Neuronal stem cell (in vitro differentiated cells): ENCODE measurements around the gene TMPRSS5.

Source experiments
- DNase-seq: peaks from one replicate; pipeline ENCODE4 v3.0.0-alpha.2; 2013; ENCODE audit warnings: low spot score
- H2AFZ ChIP-seq: one replicate; pipeline ENCODE4 v1.6.1; 2013; ENCODE audit warnings: mild to moderate bottlenecking, low read length, inconsistent platforms
- H2AK5ac ChIP-seq: 2 replicates; pipeline ENCODE4 v1.6.1; 2013; ENCODE audit warnings: low read depth, mild to moderate bottlenecking, inconsistent platforms, low read length, moderate library complexity, mixed read lengths
- H2BK120ac ChIP-seq: 2 replicates; pipeline ENCODE4 v1.6.1; 2013; ENCODE audit warnings: low read depth, mild to moderate bottlenecking, inconsistent platforms, low read length, moderate library complexity, mixed read lengths
- H2BK12ac ChIP-seq: one replicate; pipeline ENCODE4 v1.6.1; 2013; ENCODE audit warnings: low read length, inconsistent platforms
- H2BK15ac ChIP-seq: 2 replicates; pipeline ENCODE4 v1.6.1; 2013; ENCODE audit warnings: mild to moderate bottlenecking, low read length, inconsistent platforms, mixed read lengths
- H2BK5ac ChIP-seq: one replicate; pipeline ENCODE4 v1.6.1; 2013; ENCODE audit warnings: inconsistent platforms, mild to moderate bottlenecking, low read length, moderate library complexity
- H3K14ac ChIP-seq: one replicate; pipeline ENCODE4 v1.6.1; 2013; ENCODE audit warnings: low read length, inconsistent platforms
- H3K18ac ChIP-seq: 2 replicates; pipeline ENCODE4 v1.6.1; 2013; ENCODE audit warnings: low read length, inconsistent platforms
- H3K23ac ChIP-seq: 2 replicates; pipeline ENCODE4 v1.6.1; 2013; ENCODE audit warnings: low read depth, mild to moderate bottlenecking, mixed read lengths, low read length, inconsistent platforms; ENCODE audit not compliant: poor library complexity
- H3K27ac ChIP-seq: replicated peaks from 3 replicates; pipeline ENCODE4 v1.5.1; 2013; ENCODE audit warnings: low read length, inconsistent platforms
- H3K27me3 ChIP-seq, 3 experiments: 2 replicates each; pipeline ENCODE4 v1.6.1; 2013; ENCODE audit warnings: low read length in 3 of 3, mild to moderate bottlenecking in 2 of 3, inconsistent platforms in 1 of 3, low read depth in 1 of 3, mixed read lengths in 1 of 3, moderate library complexity in 1 of 3; ENCODE audit not compliant: control insufficient read depth in 3 of 3, insufficient read depth in 3 of 3
- H3K36me3 ChIP-seq, 2 donors: replicated peaks in 1 of 2; 2 replicates each; pipeline ENCODE4 v1.6.1; 2013; ENCODE audit warnings: low read length in 2 of 2; ENCODE audit not compliant: control insufficient read depth in 2 of 2, insufficient read depth in 2 of 2
- H3K4ac ChIP-seq: 2 replicates; pipeline ENCODE4 v1.6.1; 2013; ENCODE audit warnings: inconsistent platforms, mild to moderate bottlenecking, low read length, moderate library complexity
- H3K4me1 ChIP-seq, 2 donors: 1 replicate in 1 of 2; 2 replicates in 1 of 2; pipeline ENCODE4 v1.6.1; 2013; ENCODE audit warnings: low read length in 2 of 2, low read depth in 1 of 2; ENCODE audit not compliant: control insufficient read depth in 2 of 2, insufficient read depth in 1 of 2
- H3K4me2 ChIP-seq: one replicate; pipeline ENCODE4 v1.6.1; 2013; ENCODE audit warnings: mild to moderate bottlenecking, low read length, inconsistent platforms; ENCODE audit not compliant: insufficient read depth, poor library complexity, severe bottlenecking
- H3K4me3 ChIP-seq, 2 donors: 2 replicates each; pipeline ENCODE4 v1.5.1; 2013; ENCODE audit warnings: low read length in 2 of 2, mild to moderate bottlenecking in 2 of 2, inconsistent platforms in 1 of 2, moderate library complexity in 1 of 2
- H3K79me1 ChIP-seq: one replicate; pipeline ENCODE4 v1.6.1; 2013; ENCODE audit warnings: low read depth, mild to moderate bottlenecking, inconsistent platforms, low read length, moderate library complexity
- H3K9ac ChIP-seq: one replicate; pipeline ENCODE4 v1.6.1; 2013; ENCODE audit warnings: mild to moderate bottlenecking, low read depth, low read length, inconsistent platforms; ENCODE audit not compliant: poor library complexity
- H3K9me3 ChIP-seq, 2 donors: replicated peaks in 1 of 2; 2 replicates each; pipeline versions ENCODE3 to v1.6.1; 2013; ENCODE audit warnings: low read length in 2 of 2, mild to moderate bottlenecking in 2 of 2, inconsistent platforms in 1 of 2, low read depth in 1 of 2, mixed read lengths in 1 of 2, moderate library complexity in 1 of 2; ENCODE audit not compliant: control insufficient read depth in 2 of 2, insufficient read depth in 1 of 2
- H4K8ac ChIP-seq: one replicate; pipeline ENCODE4 v1.6.1; 2013; ENCODE audit warnings: low read depth, mild to moderate bottlenecking, inconsistent platforms, low read length, moderate library complexity
- H4K91ac ChIP-seq: one replicate; pipeline ENCODE4 v1.6.1; 2013; ENCODE audit warnings: low read length, low read depth, mild to moderate bottlenecking, inconsistent platforms; ENCODE audit not compliant: poor library complexity
- WGBS, 2 donors: extraction: QIAGEN DNeasy Blood & Tissue Kit; methylation state at CpG; one replicate each; pipeline ENCODE4 v1.1.7; 2013; ENCODE audit warnings: missing lambda C conversion rate in 2 of 2, mixed read lengths in 1 of 2; ENCODE audit not compliant: insufficient read length in 2 of 2, insufficient replicate concordance in 1 of 2; ENCODE audit errors: extremely low coverage in 2 of 2; 5-methylcytosine and 5-hydroxymethylcytosine counted together

Gene TMPRSS5

GRCh38 chr11:113725407-113725806 is 19.3 kb upstream of the TMPRSS5 start:
- no CpG with 5 or more reads among the region's 5 CpGs for WGBS, 2 donors
- H3K18ac ChIP-seq = no peak overlapping the region

GRCh38 chr11:113724778-113725177 is 18.7 kb upstream of the TMPRSS5 start:
- Histone ChIP-seq H3K18ac (no peak overlapping the region), H3K9me3 (no peaks in the 10 kb centered on the region), H2BK120ac (no peak overlapping the region), H2AK5ac (no peak overlapping the region), H2AFZ (no peak overlapping the region), H3K4me1 (peaks cover 0 to 4% of the 10 kb centered on the region in 2 donors), H3K4me3 (no peak overlapping the region), H3K79me1 (no peaks in the 10 kb centered on the region), H4K91ac (no peak overlapping the region), H2BK5ac (no peak overlapping the region), H2BK15ac (no peak overlapping the region), H3K9ac (no peak overlapping the region), H3K36me3 (no peaks in the 10 kb centered on the region), H3K14ac (no peak overlapping the region), H4K8ac (no peak overlapping the region), H3K4ac (no peak overlapping the region), H3K27me3 (no peaks in the 10 kb centered on the region), H3K27ac (no peak overlapping the region), H2BK12ac (no peak overlapping the region), H3K4me2 (no peak overlapping the region), H3K23ac (no peak overlapping the region)
- WGBS, 2 donors = no CpG with 5 or more reads among the region's 3 CpGs
- DNase-seq = no peak

More at GRCh38 chr11:113725407-113725806, 19.3 kb upstream of the TMPRSS5 start:
- no peak overlapping the region for H3K4ac ChIP-seq
- no peaks in the 10 kb centered on the region for H3K36me3 ChIP-seq
- no peak overlapping the region for H3K9ac ChIP-seq
- no peak overlapping the region for H2BK5ac ChIP-seq
- no peak overlapping the region for H2AK5ac ChIP-seq
- no peak overlapping the region for H2BK15ac ChIP-seq
- H3K27ac ChIP-seq = no peak overlapping the region
- H2BK120ac ChIP-seq = no peak overlapping the region
- H3K79me1 ChIP-seq = no peaks in the 10 kb centered on the region
- no peak overlapping the region for H3K14ac ChIP-seq
- no peak overlapping the region for H3K23ac ChIP-seq
- no peak for DNase-seq
- H4K8ac ChIP-seq = no peak overlapping the region
- no peaks in the 10 kb centered on the region for H3K27me3 ChIP-seq
- H3K9me3 ChIP-seq = no peaks in the 10 kb centered on the region
- H4K91ac ChIP-seq = no peak overlapping the region
- no peak overlapping the region for H3K4me3 ChIP-seq
- no peak overlapping the region for H2BK12ac ChIP-seq
- no peak overlapping the region for H3K4me2 ChIP-seq
- H2AFZ ChIP-seq = no peak overlapping the region
- peaks cover 0 to 4% of the 10 kb centered on the region in 2 donors for H3K4me1 ChIP-seq

GRCh38 chr11:113723787-113724186 is 17.7 kb upstream of the TMPRSS5 start:
- Histone ChIP-seq H4K8ac (no peak overlapping the region), H3K9me3 (peaks cover 0 to 3% of the 10 kb centered on the region in 2 donors), H3K4me2 (no peak overlapping the region), H3K27ac (no peak overlapping the region), H3K36me3 (peaks cover 0 to 4% of the 10 kb centered on the region in 2 donors), H3K23ac (no peak overlapping the region), H2BK15ac (no peak overlapping the region), H3K79me1 (no peaks in the 10 kb centered on the region), H3K27me3 (no peaks in the 10 kb centered on the region), H4K91ac (no peak overlapping the region), H2AFZ (no peak overlapping the region), H2BK5ac (no peak overlapping the region), H3K4ac (no peak overlapping the region), H3K4me3 (no peak overlapping the region), H2BK120ac (no peak overlapping the region), H2AK5ac (no peak overlapping the region), H3K4me1 (peaks cover 0 to 4% of the 10 kb centered on the region in 2 donors), H3K9ac (no peak overlapping the region), H2BK12ac (no peak overlapping the region), H3K18ac (no peak overlapping the region), H3K14ac (no peak overlapping the region)
- no CpG with 5 or more reads among the region's 4 CpGs for WGBS, 2 donors
- DNase-seq = no peak

- H4K91ac ChIP-seq = no peak overlapping the region
- no peak overlapping the region for H3K23ac ChIP-seq
- no peak overlapping the region for H3K4me3 ChIP-seq
- H3K14ac ChIP-seq = no peak overlapping the region
- H2BK5ac ChIP-seq = no peak overlapping the region
- no peak overlapping the region for H3K9ac ChIP-seq
- no peak overlapping the region for H3K4me2 ChIP-seq
- H3K36me3 ChIP-seq = peaks cover 0 to 4% of the 10 kb centered on the region in 2 donors
- peaks cover 0 to 3% of the 10 kb centered on the region in 2 donors for H3K9me3 ChIP-seq
- no peaks in the 10 kb centered on the region for H3K27me3 ChIP-seq
- H3K4me1 ChIP-seq = peaks cover 0 to 4% of the 10 kb centered on the region in 2 donors
- no peak overlapping the region for H3K18ac ChIP-seq
- H3K79me1 ChIP-seq = no peaks in the 10 kb centered on the region
- no peak overlapping the region for H3K4ac ChIP-seq
- no peak overlapping the region for H3K27ac ChIP-seq
- H2BK12ac ChIP-seq = no peak overlapping the region
- H2AK5ac ChIP-seq = no peak overlapping the region
- no peak overlapping the region for H4K8ac ChIP-seq
- no CpG with 5 or more reads among the region's 3 CpGs for WGBS, 2 donors
- H2BK15ac ChIP-seq = no peak overlapping the region
- H2BK120ac ChIP-seq = no peak overlapping the region
- DNase-seq = no peak
- no peak overlapping the region for H2AFZ ChIP-seq
These were observed 16.8 kb upstream of the TMPRSS5 start for GRCh38 chr11:113722934-113723333.
